Panc1 (cell line): ENCODE data around the gene NTM. TPM values are rescaled to one million over a fixed set of nuclear protein-coding genes. Genes with fewer than 3 reads are reported as not detected.

Source experiments
- ATAC-seq: fragments of 200-7000 bp; cut with Tn5 transposase; 2 replicates; pipeline ENCODE4 v1.9.1; 2020; ENCODE audit warnings: mild to moderate bottlenecking, moderate library complexity
- BruUV-seq: library from RNA; stranded (reverse); fragments of 400-500 nt; replicated peaks from 2 replicates; lab custom pipeline; 2021; lab: Mats Ljungman, UMichigan
- CTCF ChIA-PET: fragments of 300-600 bp; sonication (Branson Sonifier 250); formaldehyde crosslinking; loops from one replicate; lab custom pipeline; 2022; ENCODE audit warnings: antibody characterized with exemption; lab: Charles Lee
- POLR2A ChIA-PET: fragments of 300-600 bp; sonication (Branson Sonifier 250); formaldehyde crosslinking; loops from one replicate; lab custom pipeline; 2022; ENCODE audit warnings: antibody characterized with exemption; lab: Charles Lee
- DNase-seq: peaks from one replicate; pipeline ENCODE4 v3.0.0-alpha.2; 2010; ENCODE audit warnings: low read depth, low spot score
- H3K27ac ChIP-seq: 2 replicates; pipeline ENCODE4 v1.5.1; 2011; ENCODE audit warnings: mild to moderate bottlenecking, low read length, inconsistent platforms
- H3K27me3 ChIP-seq: fragments of 200-500 bp; sonication (Bioruptor generic); 2 replicates; pipeline ENCODE4 v1.6.0; 2014; ENCODE audit warnings: low read length, inconsistent platforms; ENCODE audit not compliant: control insufficient read depth, insufficient read depth
- H3K36me3 ChIP-seq: fragments of 200-500 bp; sonication (Bioruptor generic); 2 replicates; pipeline ENCODE4 v1.5.1; 2014; ENCODE audit warnings: inconsistent platforms, mild to moderate bottlenecking, low read length, moderate library complexity; ENCODE audit not compliant: control insufficient read depth, insufficient read depth
- H3K4me1 ChIP-seq: 2 replicates; pipeline ENCODE4 v1.5.1; 2011; ENCODE audit warnings: inconsistent platforms, mild to moderate bottlenecking, low read length, moderate library complexity; ENCODE audit not compliant: control insufficient read depth, insufficient read depth
- H3K4me3 ChIP-seq, 2 experiments: 2 replicates each; pipeline ENCODE4 v1.5.1; 2011 to 2012; ENCODE audit warnings: low read depth in 2 of 2, low read length in 2 of 2, mild to moderate bottlenecking in 2 of 2, inconsistent platforms in 1 of 2, moderate library complexity in 1 of 2
- H3K9me3 ChIP-seq: fragments of 200-500 bp; sonication (Bioruptor generic); 2 replicates; pipeline ENCODE4 v1.5.1; 2014; ENCODE audit warnings: low read depth, mild to moderate bottlenecking, inconsistent platforms, low read length, moderate library complexity; ENCODE audit not compliant: control insufficient read depth, insufficient read depth
- POLR2AphosphoS5 ChIP-seq: IDR thresholded peaks from 2 replicates; pipeline ENCODE4 v1.6.1; 2012; ENCODE audit warnings: mild to moderate bottlenecking, low read depth, low read length, moderate library complexity
- SIN3A ChIP-seq: IDR thresholded peaks from 2 replicates; pipeline ENCODE4 v1.6.1; 2012; ENCODE audit warnings: low read depth, mild to moderate bottlenecking, low read length, moderate library complexity, borderline replicate concordance; ENCODE audit not compliant: insufficient read depth
- TCF7L2 ChIP-seq: IDR thresholded peaks from 2 replicates; pipeline ENCODE4 v1.6.1; 2011; ENCODE audit warnings: mild to moderate bottlenecking, low read depth, low read length, inconsistent platforms
- in situ Hi-C: cut with HindIII; loops from 2 replicates; pipeline ENCODE4 v1.10.0; 2016; ENCODE audit warnings: low sequenced_read_pairs, low pct_unique_long_range_greater_than_20kb
- intact Hi-C: fragments of 100-400 bp; cut with micrococcal nuclease; formaldehyde crosslinking; loops from one replicate; pipeline ENCODE4 v1.10.0; 2022; ENCODE audit not compliant: unreplicated experiment
- total RNA-seq: library from RNA; stranded (reverse); gene quantifications from one replicate; pipeline ENCODE4 v1.2.1, GENCODE V29; 2021; ENCODE audit not compliant: unreplicated experiment
- TF ChIP-seq, protein P1 (sequence below), 2 experiments: IDR thresholded peaks; 2 replicates each; pipeline ENCODE4 v1.6.1; 2011 to 2012; ENCODE audit warnings: low read depth in 2 of 2, control low read depth in 1 of 2, low read length in 1 of 2, mild to moderate bottlenecking in 1 of 2, moderate library complexity in 1 of 2; ENCODE audit not compliant: insufficient read depth in 1 of 2
- TF ChIP-seq, protein P2 (sequence below): fragments of 450-650 bp; IDR thresholded peaks from 2 replicates; pipeline ENCODE4 v1.5.1; 2017; ENCODE audit warnings: mild to moderate bottlenecking

Gene NTM
- total RNA-seq, 1 experiment from 2014 or later: 0.10 TPM

DNA sequence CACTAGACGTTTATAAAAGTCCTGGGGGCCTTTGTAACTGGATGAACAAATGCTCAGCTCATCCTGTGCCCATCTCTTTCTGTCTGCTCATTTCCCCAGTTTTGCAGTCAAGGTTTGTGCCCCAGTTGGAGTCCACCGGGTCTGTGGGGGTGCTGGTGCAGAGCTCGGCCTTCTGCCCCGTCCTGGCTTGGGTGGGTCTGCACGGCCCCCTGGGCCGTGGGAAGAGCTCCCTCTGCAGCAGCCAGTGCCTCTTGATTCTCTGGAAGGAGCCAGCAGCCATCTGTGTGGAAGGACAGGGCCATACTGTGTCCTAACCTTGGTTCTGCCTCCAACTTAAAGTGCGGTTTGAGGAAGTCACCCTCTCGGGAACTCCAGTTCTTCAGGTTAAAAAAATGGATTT is 140.2 kb downstream of the NTM start:
- ChIA-PET POLR2A (no interaction called here), CTCF (no interaction called here)
- Histone ChIP-seq H3K4me3 (no peak overlapping the region), H3K9me3 (no peaks in the 10 kb centered on the region), H3K27ac (no peak overlapping the region), H3K36me3 (no peaks in the 10 kb centered on the region), H3K4me1 (no peaks in the 10 kb centered on the region), H3K27me3 (no peaks in the 10 kb centered on the region)
- ATAC-seq (0 out of 2 replicates have a peak, but pooled peaks have one; percentile 30), DNase-seq (no peak)
- in situ Hi-C loops (no loop called here), intact Hi-C loops (loop anchor here (1.0 kb wide), 1 partner anchor 446 kb away; no protein-coding TSS in a partner anchor)
- BruUV-seq: no TSS peak
- TF ChIP-seq POLR2AphosphoS5 (no peak), TCF7L2 (no peak), SIN3A (no peak)
- TF ChIP-seq, protein P1, sequence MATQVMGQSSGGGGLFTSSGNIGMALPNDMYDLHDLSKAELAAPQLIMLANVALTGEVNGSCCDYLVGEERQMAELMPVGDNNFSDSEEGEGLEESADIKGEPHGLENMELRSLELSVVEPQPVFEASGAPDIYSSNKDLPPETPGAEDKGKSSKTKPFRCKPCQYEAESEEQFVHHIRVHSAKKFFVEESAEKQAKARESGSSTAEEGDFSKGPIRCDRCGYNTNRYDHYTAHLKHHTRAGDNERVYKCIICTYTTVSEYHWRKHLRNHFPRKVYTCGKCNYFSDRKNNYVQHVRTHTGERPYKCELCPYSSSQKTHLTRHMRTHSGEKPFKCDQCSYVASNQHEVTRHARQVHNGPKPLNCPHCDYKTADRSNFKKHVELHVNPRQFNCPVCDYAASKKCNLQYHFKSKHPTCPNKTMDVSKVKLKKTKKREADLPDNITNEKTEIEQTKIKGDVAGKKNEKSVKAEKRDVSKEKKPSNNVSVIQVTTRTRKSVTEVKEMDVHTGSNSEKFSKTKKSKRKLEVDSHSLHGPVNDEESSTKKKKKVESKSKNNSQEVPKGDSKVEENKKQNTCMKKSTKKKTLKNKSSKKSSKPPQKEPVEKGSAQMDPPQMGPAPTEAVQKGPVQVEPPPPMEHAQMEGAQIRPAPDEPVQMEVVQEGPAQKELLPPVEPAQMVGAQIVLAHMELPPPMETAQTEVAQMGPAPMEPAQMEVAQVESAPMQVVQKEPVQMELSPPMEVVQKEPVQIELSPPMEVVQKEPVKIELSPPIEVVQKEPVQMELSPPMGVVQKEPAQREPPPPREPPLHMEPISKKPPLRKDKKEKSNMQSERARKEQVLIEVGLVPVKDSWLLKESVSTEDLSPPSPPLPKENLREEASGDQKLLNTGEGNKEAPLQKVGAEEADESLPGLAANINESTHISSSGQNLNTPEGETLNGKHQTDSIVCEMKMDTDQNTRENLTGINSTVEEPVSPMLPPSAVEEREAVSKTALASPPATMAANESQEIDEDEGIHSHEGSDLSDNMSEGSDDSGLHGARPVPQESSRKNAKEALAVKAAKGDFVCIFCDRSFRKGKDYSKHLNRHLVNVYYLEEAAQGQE (IDR thresholded peaks at IDR 0.05; ENCODE audit: insufficient read depth in 1 of 2, low read depth in 2 of 2, low read length in 1 of 2): no peak
- TF ChIP-seq, protein P2, sequence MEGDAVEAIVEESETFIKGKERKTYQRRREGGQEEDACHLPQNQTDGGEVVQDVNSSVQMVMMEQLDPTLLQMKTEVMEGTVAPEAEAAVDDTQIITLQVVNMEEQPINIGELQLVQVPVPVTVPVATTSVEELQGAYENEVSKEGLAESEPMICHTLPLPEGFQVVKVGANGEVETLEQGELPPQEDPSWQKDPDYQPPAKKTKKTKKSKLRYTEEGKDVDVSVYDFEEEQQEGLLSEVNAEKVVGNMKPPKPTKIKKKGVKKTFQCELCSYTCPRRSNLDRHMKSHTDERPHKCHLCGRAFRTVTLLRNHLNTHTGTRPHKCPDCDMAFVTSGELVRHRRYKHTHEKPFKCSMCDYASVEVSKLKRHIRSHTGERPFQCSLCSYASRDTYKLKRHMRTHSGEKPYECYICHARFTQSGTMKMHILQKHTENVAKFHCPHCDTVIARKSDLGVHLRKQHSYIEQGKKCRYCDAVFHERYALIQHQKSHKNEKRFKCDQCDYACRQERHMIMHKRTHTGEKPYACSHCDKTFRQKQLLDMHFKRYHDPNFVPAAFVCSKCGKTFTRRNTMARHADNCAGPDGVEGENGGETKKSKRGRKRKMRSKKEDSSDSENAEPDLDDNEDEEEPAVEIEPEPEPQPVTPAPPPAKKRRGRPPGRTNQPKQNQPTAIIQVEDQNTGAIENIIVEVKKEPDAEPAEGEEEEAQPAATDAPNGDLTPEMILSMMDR: no peak

DNA sequence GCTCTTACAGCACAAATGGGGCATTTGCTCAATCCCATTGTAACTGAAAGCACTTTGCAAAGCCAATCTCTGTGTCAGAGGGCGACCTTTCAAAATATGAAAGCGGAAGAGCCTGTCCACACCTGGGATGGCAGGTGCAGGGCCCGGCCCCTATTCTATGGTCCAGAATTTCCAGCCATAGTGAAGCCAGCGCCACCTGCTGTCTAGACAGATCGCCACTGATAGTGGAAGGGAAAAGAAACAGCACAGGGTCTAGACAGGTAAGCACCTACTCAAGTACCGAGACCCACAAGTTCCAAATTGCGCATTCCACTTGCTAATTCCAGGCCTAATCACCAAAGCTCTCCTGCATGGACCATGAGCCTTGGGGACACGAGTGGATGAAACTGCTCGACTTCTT is 141.4 kb downstream of the NTM start:
- Histone ChIP-seq H3K4me1 (no peaks in the 10 kb centered on the region), H3K9me3 (no peaks in the 10 kb centered on the region), H3K4me3 (no peak overlapping the region), H3K27me3 (no peaks in the 10 kb centered on the region), H3K27ac (no peak overlapping the region), H3K36me3 (no peaks in the 10 kb centered on the region)
- in situ Hi-C loops (no loop called here), intact Hi-C loops (loop anchor here (1.0 kb wide), 1 partner anchor 447 kb away; no protein-coding TSS in a partner anchor)
- ChIA-PET CTCF (no interaction called here), POLR2A (no interaction called here)
- TF ChIP-seq, protein P1 (IDR thresholded peaks at IDR 0.05; ENCODE audit: insufficient read depth in 1 of 2, low read depth in 2 of 2, low read length in 1 of 2): no peak
- TF ChIP-seq, protein P2: peak; percentile 77
- TF ChIP-seq TCF7L2: no peak
- no peak for TF ChIP-seq POLR2AphosphoS5
- ATAC-seq (no peak; the same call in 1 of the 2 replicates), DNase-seq (peak; percentile 2)
- BruUV-seq: no TSS peak
